Activated T-helper 1 cell treated with Interleukin-2 at 50 U/mL for 16 hours (primary cell): ENCODE data around the gene PECR.
"Not testable (repeated sequence)": the region's sequence is repeated elsewhere in the genome, so short reads cannot be mapped to it uniquely, and the experiment has no call there.

Experiments used
- DNase-seq: peaks from one replicate; pipeline ENCODE4 v3.0.0-alpha.2; 2020; ENCODE audit warnings: low read depth

The PECR gene

GRCh38 chr2:216029416-216030129 is 52.0 kb downstream of the PECR start:
- DNase-seq: no peak

DNA sequence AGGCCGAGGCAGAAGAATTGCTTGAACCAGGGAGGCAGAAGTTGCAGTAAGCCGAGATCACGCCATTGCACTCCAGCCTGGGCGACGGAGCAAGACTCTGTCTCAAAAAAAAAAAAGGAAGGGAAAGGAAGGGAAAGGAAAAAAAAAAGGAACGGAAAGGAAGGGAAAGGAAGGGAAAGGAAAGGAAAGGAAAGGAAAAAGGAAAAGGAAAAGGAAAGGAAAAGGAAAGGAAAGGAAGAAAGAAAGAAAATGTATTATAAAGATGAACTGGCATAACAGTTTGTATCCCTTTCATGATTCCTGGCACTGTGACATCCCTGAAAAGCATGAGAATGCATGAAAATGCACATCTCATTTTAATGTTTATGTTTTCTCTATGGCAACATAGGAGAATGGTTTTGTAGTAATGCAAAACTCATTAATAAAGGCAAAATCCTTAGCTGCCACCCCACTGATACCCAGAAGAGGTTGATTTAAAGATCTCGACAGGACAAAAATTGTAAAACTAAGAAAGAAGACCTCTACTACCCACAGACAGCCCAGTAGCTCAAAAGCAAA is 56.8 kb downstream of the PECR start:
- no peak for DNase-seq

- no peak for DNase-seq
These were observed 58.5 kb downstream of the PECR start for GRCh38 chr2:216023055-216023648.

GRCh38 chr2:216021768-216022565 is 59.6 kb downstream of the PECR start:
- no peak for DNase-seq

DNA sequence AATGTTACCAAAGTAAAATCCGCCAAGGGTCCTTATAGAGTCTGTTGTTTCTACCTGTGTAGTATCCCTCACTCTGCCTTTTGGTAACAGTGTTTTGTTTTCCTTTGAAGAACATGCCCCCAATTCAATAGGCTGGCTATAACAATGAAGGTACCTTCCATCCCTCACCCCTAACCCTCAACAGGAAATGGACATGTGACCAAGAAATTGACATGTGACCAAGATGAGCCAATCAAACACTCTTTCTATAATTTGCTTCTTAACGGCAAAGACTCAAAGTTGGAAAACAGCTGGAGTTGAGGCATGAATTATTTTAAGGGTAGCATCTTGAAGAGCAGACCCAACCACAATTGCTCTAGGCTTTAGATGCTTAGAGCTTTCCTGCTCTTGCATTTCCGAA is 62.9 kb downstream of the PECR start:
- no peak for DNase-seq

- DNase-seq: no peak
These were observed 64.2 kb downstream of the PECR start for GRCh38 chr2:216017365-216017764.

- DNase-seq: no peak
These were observed 65.0 kb downstream of the PECR start for GRCh38 chr2:216016581-216016980.

DNA sequence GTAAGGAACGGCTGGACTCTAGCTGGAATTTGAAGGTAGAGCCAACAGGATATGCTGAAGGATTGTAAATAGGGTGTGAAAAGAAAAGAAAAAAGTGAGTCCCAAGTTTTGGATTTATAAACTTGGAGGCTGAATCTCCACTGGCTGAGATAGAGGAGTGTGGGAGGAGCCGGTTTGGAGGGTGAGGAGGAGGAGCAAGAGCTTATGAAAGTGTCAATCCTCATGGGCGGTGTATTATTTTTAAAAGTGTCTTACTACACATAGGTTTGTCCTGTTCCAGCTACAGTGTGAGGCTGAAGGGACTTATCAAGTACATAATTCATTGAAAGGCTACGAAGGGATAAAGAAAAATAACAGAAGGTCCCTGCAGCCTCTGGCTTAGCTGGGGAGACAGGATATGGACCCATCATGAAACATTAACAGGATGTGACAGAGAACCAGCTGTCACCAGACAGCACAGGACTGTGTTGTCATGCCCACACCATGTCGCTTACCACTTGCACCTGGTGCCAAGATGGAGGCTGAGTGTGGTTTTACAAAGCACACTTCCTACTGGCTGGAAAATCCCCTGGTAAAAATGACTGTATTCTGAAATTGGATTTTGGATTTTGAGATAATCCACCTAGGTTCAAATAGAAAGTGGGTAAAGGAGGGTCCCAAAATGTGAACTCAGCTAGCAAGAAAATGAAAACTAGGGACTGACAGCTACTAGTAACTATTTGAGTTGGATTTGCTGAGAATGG is 65.7 kb downstream of the PECR start:
- no peak for DNase-seq

DNA sequence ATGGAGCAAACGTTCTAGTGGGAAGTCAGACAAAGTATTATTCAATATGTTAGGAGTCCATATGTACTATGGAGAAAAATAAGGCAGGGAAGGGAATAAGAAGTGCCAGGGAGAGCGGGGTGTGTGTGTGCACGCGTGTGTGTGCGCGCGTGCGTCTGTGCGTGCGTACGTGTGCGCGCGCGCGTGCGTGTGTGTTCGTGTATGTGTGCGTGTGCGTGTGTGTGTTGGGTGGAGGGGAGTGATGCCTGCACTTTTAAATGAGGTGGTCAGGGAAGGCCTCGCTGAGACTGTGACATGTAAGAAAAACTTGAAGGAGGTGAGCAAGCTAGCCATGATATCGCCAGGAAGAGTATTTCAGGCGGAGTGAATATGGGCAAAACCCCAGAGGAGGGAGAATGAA is 66.6 kb downstream of the PECR start:
- no peak for DNase-seq

DNA sequence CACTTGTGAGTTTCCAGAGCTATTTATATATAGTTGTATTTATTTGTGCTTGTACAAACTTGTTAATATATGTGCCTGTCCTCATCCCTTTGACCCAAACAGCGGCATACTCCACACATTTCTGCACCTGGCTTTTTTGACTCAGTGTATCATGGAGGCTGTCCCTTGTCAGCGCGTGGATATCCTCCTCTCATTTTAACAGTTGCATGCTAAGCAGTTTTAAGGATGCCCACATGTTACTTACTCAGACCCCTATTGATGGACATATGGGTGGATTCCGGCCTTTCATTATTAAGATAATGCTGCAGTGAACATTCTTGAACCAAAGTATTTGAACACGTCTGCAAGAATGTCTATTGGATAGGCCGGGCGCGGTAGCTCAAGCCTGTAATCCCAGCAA is 67.6 kb downstream of the PECR start:
- DNase-seq: no peak

- DNase-seq: peak; percentile 66
These were observed 68.3 kb downstream of the PECR start, which contains the start of gene MREG for GRCh38 chr2:216013080-216013909. MREG (minus strand) TSS chr2:216013551; CDS start chr2:216013327, 224 bp downstream.

DNA sequence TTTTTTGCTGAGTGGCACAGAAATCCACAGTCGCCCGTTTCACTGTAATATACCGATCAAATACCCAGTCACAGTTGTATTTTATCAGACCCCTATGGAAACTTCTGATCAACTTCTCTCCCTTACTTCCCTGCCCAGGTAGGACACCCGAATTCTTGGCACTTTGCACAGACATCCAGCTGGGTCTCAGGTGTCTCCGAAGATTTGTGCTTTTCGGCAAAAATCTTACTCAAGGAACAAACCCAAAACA is 68.9 kb downstream of the PECR start:
- no peak for DNase-seq

DNA sequence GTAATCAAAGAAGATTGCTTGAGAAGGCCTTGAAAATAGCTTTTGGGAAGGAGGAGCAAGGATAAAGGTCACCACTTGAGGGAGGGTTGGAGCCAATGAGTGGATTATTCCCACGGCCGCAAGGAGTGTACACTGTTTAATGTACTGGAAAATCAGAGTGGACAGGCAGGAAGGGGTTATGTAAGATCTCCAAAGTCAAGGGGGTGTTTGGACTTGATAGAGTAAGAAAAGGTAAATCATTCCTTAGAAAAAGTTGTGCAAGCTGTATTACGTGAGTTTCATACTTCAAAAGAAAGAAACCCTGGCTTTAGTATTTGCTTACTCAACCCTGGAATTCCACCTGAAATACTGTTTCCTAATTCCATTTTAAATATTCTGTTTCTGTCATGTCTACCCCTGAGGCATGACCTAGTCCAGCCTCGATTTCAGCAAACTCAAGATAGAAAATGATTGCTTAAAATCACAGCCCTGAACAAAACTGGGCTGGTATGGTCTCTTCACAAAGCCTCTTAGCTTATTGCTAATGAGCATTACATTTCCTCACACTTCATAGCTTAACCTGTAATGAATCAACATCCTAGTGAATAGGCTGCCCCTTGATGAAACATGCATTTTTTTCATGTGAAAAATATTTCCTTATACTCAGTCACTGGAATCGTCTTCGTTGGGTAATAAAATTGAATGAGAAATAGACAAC is 69.3 kb downstream of the PECR start:
- no peak for DNase-seq

DNA sequence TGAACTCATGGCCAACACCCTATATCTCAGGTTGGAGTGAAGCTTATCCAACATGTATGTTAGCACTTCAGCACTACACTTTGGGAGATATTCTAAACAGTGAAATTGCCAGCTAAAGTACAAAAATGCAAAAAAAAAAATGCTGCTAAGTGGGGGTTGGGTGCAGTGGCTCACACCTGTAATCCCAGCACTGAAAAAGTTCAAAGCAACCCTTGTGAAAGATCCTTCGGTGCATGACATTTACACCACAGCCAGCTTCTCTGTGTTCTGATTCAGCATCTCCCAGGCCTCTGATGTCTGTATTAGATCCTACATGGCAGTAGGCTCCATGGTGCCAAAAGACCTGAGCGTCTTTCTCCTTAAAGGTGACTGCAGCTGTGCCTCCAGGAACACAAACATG is 72.4 kb downstream of the PECR start:
- not testable (repeated sequence) for DNase-seq

DNA sequence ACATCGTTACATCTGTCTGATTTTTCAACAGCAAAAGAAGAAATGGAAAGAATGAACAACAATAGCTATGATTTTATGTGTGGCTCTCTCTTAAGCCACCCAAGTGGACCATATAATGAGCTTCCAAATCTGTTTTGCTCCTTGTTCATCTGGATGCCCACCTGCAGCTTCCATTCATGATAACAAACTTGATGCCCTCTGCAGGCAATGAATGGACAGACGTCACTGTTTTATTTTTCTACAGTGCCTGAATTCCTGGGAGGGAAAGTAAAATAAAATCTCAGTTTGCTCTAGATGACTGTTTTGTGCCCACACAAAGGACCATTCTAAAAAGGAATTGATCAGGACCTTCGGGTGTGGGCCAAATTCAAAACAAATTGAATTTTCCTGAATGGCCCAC is 73.2 kb downstream of the PECR start:
- no peak for DNase-seq

- peak; percentile 15 for DNase-seq
These were observed 75.4 kb downstream of the PECR start for GRCh38 chr2:216006164-216006663.

DNA sequence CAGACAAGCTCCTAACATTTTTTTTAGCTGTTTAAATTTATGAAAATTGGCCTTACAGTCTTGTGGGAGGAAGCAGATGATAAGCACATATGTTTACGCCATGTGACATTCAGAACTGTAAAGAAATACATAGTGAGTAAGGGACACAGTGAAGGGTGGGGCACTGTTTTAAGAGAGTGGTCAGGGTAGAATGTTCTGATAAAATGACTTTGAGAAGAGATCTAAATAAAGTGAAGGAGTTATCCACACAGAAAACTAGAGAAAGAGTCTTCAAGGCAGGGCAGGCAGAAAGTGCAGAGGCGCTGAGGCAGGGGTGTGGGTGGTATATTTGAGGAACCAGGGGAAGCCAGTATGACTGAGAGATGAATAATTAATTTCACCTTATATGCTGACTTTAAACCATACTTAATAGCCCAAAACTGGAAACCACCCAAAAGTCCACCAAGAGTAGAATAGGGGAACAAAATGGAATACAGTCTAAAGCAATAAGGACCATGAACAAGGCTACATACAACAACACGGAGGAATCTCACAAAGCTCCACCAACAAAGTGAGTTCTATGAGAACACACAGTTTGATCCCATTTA is 76.8 kb downstream of the PECR start:
- DNase-seq: no peak

- no peak for DNase-seq
These were observed 77.5 kb downstream of the PECR start for GRCh38 chr2:216003876-216004696.

DNA sequence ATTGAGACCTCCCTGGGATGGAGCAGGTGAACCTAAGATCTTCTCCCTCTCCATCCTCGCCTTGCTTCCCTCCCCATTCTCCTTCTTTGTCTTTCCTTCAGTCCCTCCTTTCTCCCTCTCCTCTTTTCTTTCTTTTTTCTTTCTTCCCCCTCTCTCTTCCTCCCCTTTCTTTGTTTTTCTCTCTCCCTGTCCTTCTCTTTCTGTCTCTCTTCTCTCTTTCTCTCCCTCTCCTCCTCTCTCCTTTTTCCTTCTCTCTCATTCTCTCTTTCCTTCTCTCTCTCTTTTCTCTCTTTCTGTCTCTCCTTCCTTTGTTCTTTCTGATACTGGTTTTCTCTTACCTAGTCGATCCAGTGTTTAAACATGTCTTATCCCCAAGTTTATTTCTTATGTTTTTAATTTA is 78.9 kb downstream of the PECR start:
- no peak for DNase-seq
